Uterus (tissue), 2 donors: Measurements from ENCODE around the gene LIMS2.

Source experiments
- POLR2A ChIP-seq, 2 donors: fragments of 450-650 bp; IDR thresholded peaks; one replicate each; pipeline ENCODE4 v1.6.1; 2016; ENCODE audit warnings: antibody characterized with exemption in 2 of 2, mild to moderate bottlenecking in 1 of 2, moderate library complexity in 1 of 2
- TF ChIP-seq, protein P1 (sequence below), 4 experiments: fragments of 200-600 bp in 2 of 4; fragments of 450-650 bp in 2 of 4; sonication (generic) in 2 of 4; IDR thresholded peaks; one replicate each; pipeline ENCODE4 v1.5.1; 2016 to 2019; ENCODE audit warnings: antibody characterized with exemption in 4 of 4, mild to moderate bottlenecking in 2 of 4, moderate library complexity in 1 of 4

DNA sequence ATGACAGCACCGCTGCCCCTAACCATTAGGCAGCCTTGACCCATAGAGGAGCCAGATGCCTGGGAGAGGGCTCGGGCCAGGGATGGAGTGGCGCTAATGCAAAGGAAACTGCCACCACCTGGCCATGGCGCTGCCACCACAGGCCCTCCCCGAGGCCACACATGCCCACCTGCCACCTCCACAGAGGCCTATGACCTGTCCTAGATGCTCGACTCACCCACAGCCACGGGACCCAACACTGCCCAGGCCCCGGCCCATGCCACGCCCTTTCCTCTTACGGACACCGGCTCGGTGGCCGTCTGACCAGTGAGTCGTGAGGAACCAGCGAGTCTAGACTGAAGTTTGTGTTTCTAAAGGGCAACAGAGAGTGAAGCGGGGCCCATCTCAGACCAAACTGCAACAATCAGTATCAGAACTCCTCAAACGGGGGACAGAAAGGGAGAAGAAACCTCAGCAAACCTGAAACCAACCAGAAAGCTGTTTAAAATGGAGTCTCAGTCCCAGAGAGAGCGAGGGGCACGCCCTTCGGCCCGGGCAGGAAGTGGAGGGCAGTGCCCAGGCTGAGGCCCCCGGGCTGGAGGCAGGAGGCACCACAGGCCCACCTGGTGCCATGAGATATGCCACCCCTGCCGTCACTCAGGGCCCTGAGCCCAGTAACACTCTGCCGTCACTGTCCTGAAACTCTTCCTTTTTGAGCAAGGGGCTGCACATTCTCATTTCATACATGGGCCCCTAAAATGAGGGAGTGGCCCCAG is 28.7 kb downstream of the LIMS2 start:
- TF ChIP-seq, protein P1, sequence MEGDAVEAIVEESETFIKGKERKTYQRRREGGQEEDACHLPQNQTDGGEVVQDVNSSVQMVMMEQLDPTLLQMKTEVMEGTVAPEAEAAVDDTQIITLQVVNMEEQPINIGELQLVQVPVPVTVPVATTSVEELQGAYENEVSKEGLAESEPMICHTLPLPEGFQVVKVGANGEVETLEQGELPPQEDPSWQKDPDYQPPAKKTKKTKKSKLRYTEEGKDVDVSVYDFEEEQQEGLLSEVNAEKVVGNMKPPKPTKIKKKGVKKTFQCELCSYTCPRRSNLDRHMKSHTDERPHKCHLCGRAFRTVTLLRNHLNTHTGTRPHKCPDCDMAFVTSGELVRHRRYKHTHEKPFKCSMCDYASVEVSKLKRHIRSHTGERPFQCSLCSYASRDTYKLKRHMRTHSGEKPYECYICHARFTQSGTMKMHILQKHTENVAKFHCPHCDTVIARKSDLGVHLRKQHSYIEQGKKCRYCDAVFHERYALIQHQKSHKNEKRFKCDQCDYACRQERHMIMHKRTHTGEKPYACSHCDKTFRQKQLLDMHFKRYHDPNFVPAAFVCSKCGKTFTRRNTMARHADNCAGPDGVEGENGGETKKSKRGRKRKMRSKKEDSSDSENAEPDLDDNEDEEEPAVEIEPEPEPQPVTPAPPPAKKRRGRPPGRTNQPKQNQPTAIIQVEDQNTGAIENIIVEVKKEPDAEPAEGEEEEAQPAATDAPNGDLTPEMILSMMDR (IDR thresholded peaks at IDR 0.05) = no peak
- TF ChIP-seq POLR2A (IDR thresholded peaks at IDR 0.05) = no peak
